K562 (cell line): ENCODE results near the gene TMEM38B. TPM values are rescaled to one million over a fixed set of nuclear protein-coding genes. Genes with fewer than 3 reads are reported as not detected.

ENCODE experiments used
- ARID3B ChIP-seq: fragments of 250-450 bp; sonication (Bioruptor Pico); IDR thresholded peaks from 2 replicates; pipeline ENCODE4 v1.4.0; 2020; ENCODE audit warnings: borderline replicate concordance
- ATF3 ChIP-seq, 2 experiments: fragments of 450-650 bp in 1 of 2; sonication (generic) in 1 of 2; formaldehyde crosslinking in 1 of 2; IDR thresholded peaks in 1 of 2; conservative IDR thresholded peaks in 1 of 2; 2 replicates each; pipeline versions ENCODE4 v1.6.1 to v1.8.1; 2016 to 2023; ENCODE audit warnings: mild to moderate bottlenecking in 2 of 2, moderate library complexity in 2 of 2, inconsistent platforms in 1 of 2, missing genetic modification reagents in 1 of 2
- BDP1 ChIP-seq: IDR thresholded peaks from 3 replicates; pipeline ENCODE4 v1.6.1; 2011; ENCODE audit not compliant: insufficient read length, insufficient read depth
- CBX3 ChIP-seq, 2 experiments: IDR thresholded peaks; 1 replicate in 1 of 2; 2 replicates in 1 of 2; pipeline ENCODE4 v1.6.1; 2012; ENCODE audit warnings: inconsistent platforms in 2 of 2, low read length in 2 of 2, borderline replicate concordance in 1 of 2, control low read depth in 1 of 2
- CEBPG ChIP-seq, 3 experiments: fragments of 200-800 bp in 1 of 3; sonication (Bioruptor generic) in 1 of 3; sonication (generic) in 1 of 3; formaldehyde crosslinking in 1 of 3; IDR thresholded peaks in 2 of 3; conservative IDR thresholded peaks in 1 of 3; 2 replicates each; pipeline versions ENCODE4 v1.6.1 to v1.8.0; 2016 to 2022; ENCODE audit warnings: missing compliant biosample characterization in 2 of 3, missing genetic modification characterization in 2 of 3, mild to moderate bottlenecking in 1 of 3, missing genetic modification reagents in 1 of 3
- E2F1 ChIP-seq: sonication (generic); formaldehyde crosslinking; IDR thresholded peaks from 2 replicates; pipeline ENCODE4 v1.8.1; 2023; ENCODE audit warnings: mild to moderate bottlenecking, missing genetic modification reagents, moderate library complexity
- ESRRB ChIP-seq: fragments of 250-450 bp; sonication (Bioruptor Pico); IDR thresholded peaks from 2 replicates; pipeline ENCODE4 v1.5.0; 2020; ENCODE audit warnings: mild to moderate bottlenecking, moderate library complexity, borderline replicate concordance
- FOXA3 ChIP-seq, 2 experiments: fragments of 450-650 bp in 1 of 2; sonication (generic) in 1 of 2; formaldehyde crosslinking; IDR thresholded peaks in 1 of 2; conservative IDR thresholded peaks in 1 of 2; 2 replicates each; pipeline versions ENCODE4 v1.4.0 to v1.8.0; 2020 to 2022; ENCODE audit warnings: mild to moderate bottlenecking in 2 of 2, missing genetic modification reagents in 1 of 2
- FOXO4 ChIP-seq: fragments of 450-650 bp; formaldehyde crosslinking; IDR thresholded peaks from 2 replicates; pipeline ENCODE4 v1.4.0; 2020; ENCODE audit warnings: mild to moderate bottlenecking, moderate library complexity
- HEY1 ChIP-seq: fragments of 250-450 bp; sonication (Bioruptor Pico); IDR thresholded peaks from 2 replicates; pipeline ENCODE4 v1.5.0; 2020; ENCODE audit warnings: mild to moderate bottlenecking, moderate library complexity, borderline replicate concordance
- KAT7 ChIP-seq: sonication (generic); formaldehyde crosslinking; IDR thresholded peaks from 2 replicates; pipeline ENCODE4 v1.8.0; 2022; ENCODE audit warnings: missing genetic modification reagents, mild to moderate bottlenecking, borderline replicate concordance
- MAZ ChIP-seq, 2 experiments: fragments of 450-650 bp in 1 of 2; sonication (generic) in 1 of 2; formaldehyde crosslinking; IDR thresholded peaks in 1 of 2; conservative IDR thresholded peaks in 1 of 2; 2 replicates each; pipeline versions ENCODE4 v1.4.0 to v1.5.0; 2020; ENCODE audit warnings: mild to moderate bottlenecking in 1 of 2, missing genetic modification reagents in 1 of 2
- NCOA4 ChIP-seq: fragments of 450-650 bp; IDR thresholded peaks from 2 replicates; pipeline ENCODE4 v1.6.1; 2018; ENCODE audit warnings: mild to moderate bottlenecking; ENCODE audit not compliant: partially characterized antibody
- NFXL1 ChIP-seq: fragments of 450-650 bp; formaldehyde crosslinking; IDR thresholded peaks from 2 replicates; pipeline ENCODE4 v1.4.0; 2021; ENCODE audit warnings: mild to moderate bottlenecking
- PHB2 ChIP-seq: fragments of 450-650 bp; IDR thresholded peaks from 2 replicates; pipeline ENCODE4 v1.6.1; 2017; ENCODE audit warnings: low read depth
- SNRNP70 ChIP-seq: fragments of 200-400 bp; formaldehyde crosslinking; optimal IDR thresholded peaks from 2 replicates; pipeline ENCODE3; 2017; ENCODE audit warnings: low read depth, low read length
- SP1 ChIP-seq: sonication (generic); formaldehyde crosslinking; IDR thresholded peaks from 2 replicates; pipeline ENCODE4 v1.8.1; 2022; ENCODE audit warnings: mild to moderate bottlenecking, missing genetic modification reagents
- SP2 ChIP-seq: IDR thresholded peaks from 2 replicates; pipeline ENCODE4 v1.6.1; 2011; ENCODE audit warnings: mild to moderate bottlenecking, low read depth, low read length, moderate library complexity; ENCODE audit not compliant: poor library complexity, severe bottlenecking; ENCODE audit errors: extremely low read depth
- TAF1 ChIP-seq: IDR thresholded peaks from 2 replicates; pipeline ENCODE4 v1.6.1; 2011; ENCODE audit warnings: mild to moderate bottlenecking, low read length, moderate library complexity; ENCODE audit not compliant: insufficient read depth, control insufficient read depth, severe bottlenecking; ENCODE audit errors: extremely low read depth
- TAL1 ChIP-seq: fragments of 450-650 bp; IDR thresholded peaks from 2 replicates; pipeline ENCODE4 v1.6.1; 2016; ENCODE audit warnings: mild to moderate bottlenecking
- polyA plus RNA-seq, 8 experiments: library from polyadenylated mRNA; depleted of rRNA in 4 of 8; stranded (reverse) in 5 of 8; unstranded in 3 of 8; fragments of >200 nt; fragmentation: Nextera tagmentation in 2 of 8; fragmentation: Illumina TruSeq in 1 of 8; extraction: Ambion mirVana in 2 of 8; extraction: Trizol in 1 of 8; gene quantifications; 2 replicates each; pipeline versions ENCODE4 v1.2.1 to v1.2.3, GENCODE V29; 2011 to 2014; ENCODE audit warnings: inconsistent platforms in 1 of 8, missing spikeins in 1 of 8
- total RNA-seq, 7 experiments: library from RNA; depleted of rRNA in 6 of 7; stranded (reverse); fragments of >200 nt in 6 of 7; fragmentation: Illumina TruSeq in 2 of 7; extraction: Trizol in 2 of 7; gene quantifications; 2 replicates each; pipeline versions ENCODE4 v1.2.1 to v1.2.3, GENCODE V29; 2011 to 2021; ENCODE audit warnings: low replicate concordance in 1 of 7

The TMEM38B gene
- total and polyA plus RNA-seq, 9 of the 15 experiments (the other 6 are each of a cell fraction or from before 2014, with no cell fraction given): 26.0 to 57.5 (median 38.5) TPM

GRCh38 chr9:105647595-105648349 lies 46.6 kb upstream of the TMEM38B start (continued):
- TF ChIP-seq SP2 (no peak), ARID3B (CRISPR knock-in tag) (no peak), CEBPG (CRISPR knock-in tag; IDR thresholded peaks at IDR 0.05) (no peak), CEBPG (tag; conservative IDR thresholded peaks at IDR 0.05 in 1 of 2, IDR thresholded peaks at IDR 0.05 in 1 of 2) (no peak), MAZ (CRISPR knock-in tag; conservative IDR thresholded peaks at IDR 0.05 in 1 of 2, IDR thresholded peaks at IDR 0.05 in 1 of 2) (peak; percentile 43 to 75; a peak in 3 of 4 replicates), NFXL1 (CRISPR knock-in tag) (no peak), NCOA4 (no peak), SP1 (CRISPR knock-in tag) (no peak), CBX3 (IDR thresholded peaks at IDR 0.05; ENCODE audit: borderline replicate concordance in 1 of 2, low read length in 2 of 2) (no peak), TAF1 (peak; percentile 29), KAT7 (CRISPR knock-in tag) (no peak), PHB2 (peak; percentile 84; the same call in 1 of the 2 replicates), TAL1 (peak; percentile 97), SNRNP70 (no peak), ESRRB (CRISPR knock-in tag) (no peak), ATF3 (IDR thresholded peaks at IDR 0.05) (peak; percentile 97), ATF3 (CRISPR knock-in tag; conservative IDR thresholded peaks at IDR 0.05) (no peak), BDP1 (no peak), FOXO4 (no peak), E2F1 (0 out of 2 replicates have a peak, but pooled peaks have one; percentile 31), HEY1 (no peak), FOXA3 (CRISPR knock-in tag; conservative IDR thresholded peaks at IDR 0.05 in 1 of 2, IDR thresholded peaks at IDR 0.05 in 1 of 2) (peak; percentile 91 to 99)
